SK-N-SH (cell line): ENCODE results near the gene RHOA. TPM values are rescaled to one million over a fixed set of nuclear protein-coding genes. Genes with fewer than 3 reads are reported as not detected.

Source experiments
- CTCF ChIA-PET: fragments of 300-600, 350-600 bp; formaldehyde crosslinking; extraction: SDS; loops from one replicate; lab custom pipeline; 2021; lab: Yijun Ruan, JAX
- POLR2A ChIA-PET: fragments of 350-600 bp; sonication (Branson Sonifier 250); formaldehyde crosslinking; extraction: SDS; loops from one replicate; lab custom pipeline; 2020; ENCODE audit warnings: antibody characterized with exemption, inconsistent platforms; lab: Yijun Ruan, JAX
- DNase-seq: peaks from one replicate; pipeline ENCODE4 v3.0.0; 2012
- H2AFZ ChIP-seq: fragments of 200-600 bp; sonication (generic); 2 replicates; pipeline ENCODE4 v1.8.1; 2016; ENCODE audit warnings: antibody characterized with exemption, mild to moderate bottlenecking, low read depth
- H3F3A ChIP-seq: fragments of 200-600 bp; sonication (generic); replicated peaks from 2 replicates; pipeline ENCODE3; 2016; ENCODE audit warnings: antibody characterized with exemption, mild to moderate bottlenecking; ENCODE audit not compliant: insufficient read depth
- H3K27ac ChIP-seq, 2 experiments: fragments of 200-500 bp in 1 of 2; fragments of 200-600 bp in 1 of 2; sonication (Bioruptor generic) in 1 of 2; sonication (generic), shearing (Covaris generic) in 1 of 2; 2 replicates each; pipeline versions ENCODE4 v1.5.1 to v1.6.1; 2014 to 2016; ENCODE audit warnings: low read depth in 2 of 2, inconsistent platforms in 1 of 2, low read length in 1 of 2, mild to moderate bottlenecking in 1 of 2, mixed read lengths in 1 of 2
- H3K27me3 ChIP-seq: fragments of 200-600 bp; sonication (generic), shearing (Covaris generic); 2 replicates; pipeline ENCODE4 v1.6.1; 2016; ENCODE audit warnings: mixed run types; ENCODE audit not compliant: insufficient read depth
- H3K36me3 ChIP-seq, 2 experiments: fragments of 200-500 bp in 1 of 2; fragments of 200-600 bp in 1 of 2; sonication (Bioruptor generic) in 1 of 2; sonication (generic) in 1 of 2; replicated peaks in 1 of 2; 2 replicates each; pipeline versions ENCODE3 to v1.5.1; 2014 to 2016; ENCODE audit warnings: low read length in 1 of 2, mild to moderate bottlenecking in 1 of 2; ENCODE audit not compliant: insufficient read depth in 2 of 2, control insufficient read depth in 1 of 2
- H3K4me1 ChIP-seq, 2 experiments: fragments of 200-500 bp in 1 of 2; fragments of 200-600 bp in 1 of 2; sonication (Bioruptor generic) in 1 of 2; sonication (generic), shearing (Covaris generic) in 1 of 2; 2 replicates each; pipeline versions ENCODE4 v1.5.1 to v1.6.1; 2014 to 2016; ENCODE audit warnings: low read depth in 1 of 2, low read length in 1 of 2, mixed run types in 1 of 2; ENCODE audit not compliant: insufficient read depth in 2 of 2, control insufficient read depth in 1 of 2
- H3K4me2 ChIP-seq: fragments of 200-600 bp; sonication (generic), shearing (Covaris generic); 2 replicates; pipeline ENCODE4 v1.6.1; 2017; ENCODE audit warnings: mixed run types
- H3K4me3 ChIP-seq, 2 experiments: fragments of 200-500 bp in 1 of 2; fragments of 200-600 bp in 1 of 2; sonication (Bioruptor generic) in 1 of 2; sonication (generic), shearing (Covaris generic) in 1 of 2; 2 replicates each; pipeline versions ENCODE4 v1.5.1 to v1.8.1; 2014 to 2016; ENCODE audit warnings: low read depth in 2 of 2, inconsistent platforms in 1 of 2, low read length in 1 of 2, mild to moderate bottlenecking in 1 of 2, mixed read lengths in 1 of 2, moderate library complexity in 1 of 2
- H3K79me2 ChIP-seq: fragments of 200-600 bp; sonication (generic); 2 replicates; pipeline ENCODE4 v1.8.1; 2017; ENCODE audit warnings: mild to moderate bottlenecking; ENCODE audit not compliant: insufficient read depth
- H3K9ac ChIP-seq: fragments of 200-600 bp; sonication (generic); 2 replicates; pipeline ENCODE4 v1.6.1; 2017; ENCODE audit warnings: mixed run types
- H3K9me2 ChIP-seq: fragments of 200-600 bp; sonication (generic); 2 replicates; pipeline ENCODE4 v1.6.1; 2017; ENCODE audit warnings: mixed run types
- H3K9me3 ChIP-seq: fragments of 200-600 bp; sonication (generic); 2 replicates; pipeline ENCODE4 v1.6.1; 2017; ENCODE audit warnings: mixed run types, mild to moderate bottlenecking, moderate library complexity
- H4K20me1 ChIP-seq: fragments of 200-600 bp; sonication (generic); 2 replicates; pipeline ENCODE4 v1.6.1; 2017; ENCODE audit warnings: mild to moderate bottlenecking, mixed run types; ENCODE audit not compliant: insufficient read depth
- CHD2 ChIP-seq: fragments of 150-350 bp; IDR thresholded peaks from 2 replicates; pipeline ENCODE4 v1.6.1; 2018; ENCODE audit warnings: low read length; ENCODE audit not compliant: partially characterized antibody
- CTCF ChIP-seq: fragments of 200-600 bp; sonication (generic); IDR thresholded peaks from 2 replicates; pipeline ENCODE4 v1.6.1; 2017; ENCODE audit warnings: antibody characterized with exemption, mild to moderate bottlenecking, moderate library complexity
- ELF1 ChIP-seq: IDR thresholded peaks from 2 replicates; pipeline ENCODE4 v1.4.0; 2012
- EP300 ChIP-seq, 2 experiments: IDR thresholded peaks; 2 replicates each; pipeline versions ENCODE4 v1.4.0 to v1.6.1; 2012; ENCODE audit warnings: borderline replicate concordance in 1 of 2, low read depth in 1 of 2, low read length in 1 of 2
- FOXJ3 ChIP-seq: sonication (generic); formaldehyde crosslinking; IDR thresholded peaks from 2 replicates; pipeline ENCODE4 v1.5.1; 2020; ENCODE audit warnings: mild to moderate bottlenecking, missing genetic modification reagents
- IRF3 ChIP-seq: fragments of 150-350 bp; IDR thresholded peaks from 2 replicates; pipeline ENCODE4 v1.6.1; 2016; ENCODE audit warnings: mild to moderate bottlenecking, low read depth, low read length
- JUND ChIP-seq: IDR thresholded peaks from 2 replicates; pipeline ENCODE4 v1.4.0; 2012
- MXI1 ChIP-seq: IDR thresholded peaks from 2 replicates; pipeline ENCODE4 v1.6.1; 2012; ENCODE audit warnings: mild to moderate bottlenecking, low read depth, low read length, improper control_type of control experiment
- NFIC ChIP-seq: IDR thresholded peaks from 2 replicates; pipeline ENCODE4 v1.4.0; 2012; ENCODE audit warnings: borderline replicate concordance
- NRF1 ChIP-seq: IDR thresholded peaks from 2 replicates; pipeline ENCODE4 v1.6.1; 2012; ENCODE audit warnings: low read depth, mild to moderate bottlenecking, low read length
- POLR2AphosphoS5 ChIP-seq: IDR thresholded peaks from 2 replicates; pipeline ENCODE4 v1.6.1; 2012; ENCODE audit warnings: low read depth, low read length
- REST ChIP-seq: IDR thresholded peaks from 2 replicates; pipeline ENCODE4 v1.6.1; 2012; ENCODE audit warnings: mild to moderate bottlenecking, low read depth, low read length, moderate library complexity
- SIN3A ChIP-seq: IDR thresholded peaks from 2 replicates; pipeline ENCODE4 v1.6.1; 2012; ENCODE audit warnings: low read depth, mild to moderate bottlenecking, low read length, moderate library complexity, borderline replicate concordance
- SMC3 ChIP-seq: IDR thresholded peaks from 2 replicates; pipeline ENCODE4 v1.6.1; 2012; ENCODE audit warnings: low read depth, low read length, improper control_type of control experiment
- TAF1 ChIP-seq: IDR thresholded peaks from 2 replicates; pipeline ENCODE4 v1.6.1; 2012; ENCODE audit warnings: low read depth, mild to moderate bottlenecking, low read length, moderate library complexity, borderline replicate concordance
- TCF12 ChIP-seq: IDR thresholded peaks from 2 replicates; pipeline ENCODE4 v1.4.0; 2012
- TEAD4 ChIP-seq: IDR thresholded peaks from 2 replicates; pipeline ENCODE4 v1.4.0; 2012; ENCODE audit warnings: mild to moderate bottlenecking, borderline replicate concordance; ENCODE audit not compliant: insufficient read depth
- ZBTB33 ChIP-seq: IDR thresholded peaks from 2 replicates; pipeline ENCODE4 v1.4.0; 2012; ENCODE audit warnings: low read depth, borderline replicate concordance
- WGBS: methylation state at CpG from one replicate; pipeline ENCODE4 v1.1.6; 2017; ENCODE audit warnings: low lambda C conversion rate; 5-methylcytosine and 5-hydroxymethylcytosine counted together
- polyA plus RNA-seq, 3 experiments: library from polyadenylated mRNA; depleted of rRNA; stranded (reverse); fragments of >200 nt; gene quantifications; 2 replicates each; pipeline ENCODE4 v1.2.3, GENCODE V29; 2012

RHOA gene
- polyA plus RNA-seq, 1 of the 3 experiments (the other 2 are of a cell fraction), result 312 TPM

- TF ChIP-seq JUND (no peak), REST (no peak), ELF1 (peak; percentile 80), IRF3 (no peak), EP300 (IDR thresholded peaks at IDR 0.05; ENCODE audit: borderline replicate concordance in 1 of 2, low read depth in 1 of 2, low read length in 1 of 2) (no peak), SMC3 (no peak)
These were observed at the start of gene RHOA, which contains the start of gene TCTA (continued) for GRCh38 chr3:49411968-49412631.

- no peaks in the 10 kb centered on the region for H3K27me3 ChIP-seq
- POLR2A ChIA-PET, result no interaction called here
- H2AFZ ChIP-seq, result no peak overlapping the region
- CTCF ChIA-PET, result interaction anchor here (1.1 to 5.1 kb wide), 3 partner anchors 8 to 473 kb away, joined by 3 to 39 read pairs (median 4); no protein-coding TSS in a partner anchor
- no peaks in the 10 kb centered on the region for H3K79me2 ChIP-seq
- H3K4me3 ChIP-seq, result no peak overlapping the region
- H4K20me1 ChIP-seq, result no peaks in the 10 kb centered on the region
- no peak overlapping the region for H3K27ac ChIP-seq
- H3K4me2 ChIP-seq, result no peak overlapping the region
- H3K9me2 ChIP-seq, result no peaks in the 10 kb centered on the region
- H3K4me1 ChIP-seq, result peaks cover 6 to 8% of the 10 kb centered on the region in 2 experiments; a peak in 2 of 4 replicates
- no peaks in the 10 kb centered on the region for H3K9me3 ChIP-seq
- no peaks in the 10 kb centered on the region for H3F3A ChIP-seq
- no peaks in the 10 kb centered on the region for H3K36me3 ChIP-seq
- TF ChIP-seq NFIC, result no peak
- TF ChIP-seq MXI1, result no peak
- TF ChIP-seq CHD2, result no peak
- TF ChIP-seq JUND, result no peak
- TF ChIP-seq NRF1, result no peak
- no peak for TF ChIP-seq TAF1
- no peak for TF ChIP-seq SIN3A
- TF ChIP-seq ZBTB33, result no peak
- no peak for TF ChIP-seq REST
- TF ChIP-seq SMC3, result no peak
- no peak for TF ChIP-seq TEAD4
- no peak for TF ChIP-seq TCF12
- TF ChIP-seq CTCF, result no peak
- TF ChIP-seq POLR2AphosphoS5, result no peak
- TF ChIP-seq FOXJ3 (CRISPR knock-in tag), result no peak
- 89% methylated on average over 4 of the region's 4 CpGs for WGBS
- H3K9ac ChIP-seq, result no peak overlapping the region
- DNase-seq, result no peak
These were observed 49.2 kb upstream of the RHOA start for GRCh38 chr3:49460956-49461355.
